Activated effector memory CD4-positive, alpha-beta T cell treated with anti-CD3 and anti-CD28 coated beads, Interleukin-2, amount 50 U/mL, for 16 hours (primary cell): ENCODE results near the gene LSM6.
A peak's percentile ranks its signal among the peaks of the same experiment; 100 is the strongest.

ENCODE experiments used
- DNase-seq: peaks from one replicate; pipeline ENCODE4 v3.0.0-alpha.2; 2020

The LSM6 gene

DNA sequence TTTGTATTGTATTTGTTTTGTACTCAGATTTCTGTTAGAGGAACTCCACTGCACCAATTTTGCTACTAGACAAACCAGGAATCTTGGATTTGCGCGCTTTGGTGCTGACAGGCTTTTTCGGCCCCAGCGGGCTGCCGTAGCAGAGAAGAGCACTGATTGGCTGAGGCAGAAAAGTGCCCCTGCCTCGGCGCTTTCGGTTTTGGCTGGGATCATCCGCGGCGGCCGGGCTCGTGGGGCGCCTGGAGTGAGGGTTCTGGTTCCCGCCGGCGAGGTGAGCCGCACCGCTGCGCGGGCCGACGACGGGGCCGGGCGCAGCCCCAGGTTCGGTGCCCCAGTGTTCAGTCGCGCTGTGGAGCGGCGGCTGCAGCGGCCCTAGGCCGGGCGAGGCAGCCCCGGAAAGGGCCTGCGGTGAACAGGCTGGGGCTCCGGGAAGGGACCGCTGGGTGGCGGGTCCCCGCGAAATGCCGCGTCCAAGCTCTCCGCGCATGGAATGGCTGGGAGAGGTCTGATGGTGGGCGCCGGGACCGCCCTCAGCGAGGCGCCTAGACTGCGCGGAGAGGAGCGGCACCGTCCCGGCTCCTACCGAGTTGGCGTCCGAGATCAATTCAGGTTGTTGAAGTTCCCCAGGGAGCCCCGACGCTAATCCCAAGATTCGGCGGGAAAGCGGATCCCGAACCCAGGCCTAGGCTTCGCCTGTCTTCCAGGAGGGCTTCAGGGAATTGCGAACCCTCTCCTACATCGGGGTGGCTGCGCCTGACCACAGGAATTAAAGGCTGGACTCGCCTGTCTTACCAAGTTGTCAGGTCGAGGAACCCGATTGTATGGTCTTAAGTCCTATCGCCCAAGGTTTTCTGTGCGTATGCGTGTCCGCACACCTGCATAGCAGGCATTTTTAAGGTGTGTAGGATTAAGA lies at the start of gene LSM6:
LSM6 (plus strand) TSS at position 178 of the 913 bp plus-strand sequence. CDS start 7,204 bp downstream, outside the sequence.
- DNase-seq: peak; percentile 92

DNA sequence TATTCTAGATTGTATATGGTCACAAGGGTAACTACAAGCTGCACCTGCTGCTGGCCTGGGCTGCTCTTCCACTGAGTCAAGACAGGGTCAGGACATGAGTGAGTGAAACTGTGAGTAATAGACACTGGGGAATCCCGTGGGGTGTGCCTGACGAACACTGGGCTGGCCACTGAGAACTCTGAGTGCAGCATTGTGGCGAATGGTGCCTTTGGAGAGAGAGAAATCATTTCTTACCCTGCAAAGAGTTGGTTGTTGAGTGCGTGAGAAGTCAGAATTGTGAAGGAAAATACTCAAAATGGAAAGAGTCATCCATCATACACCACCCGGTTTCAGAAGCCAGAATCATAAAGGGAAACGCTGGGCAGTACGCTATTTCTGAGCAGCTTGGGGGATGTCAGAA lies 43.1 kb upstream of the LSM6 start:
- peak; percentile 69 for DNase-seq

DNA sequence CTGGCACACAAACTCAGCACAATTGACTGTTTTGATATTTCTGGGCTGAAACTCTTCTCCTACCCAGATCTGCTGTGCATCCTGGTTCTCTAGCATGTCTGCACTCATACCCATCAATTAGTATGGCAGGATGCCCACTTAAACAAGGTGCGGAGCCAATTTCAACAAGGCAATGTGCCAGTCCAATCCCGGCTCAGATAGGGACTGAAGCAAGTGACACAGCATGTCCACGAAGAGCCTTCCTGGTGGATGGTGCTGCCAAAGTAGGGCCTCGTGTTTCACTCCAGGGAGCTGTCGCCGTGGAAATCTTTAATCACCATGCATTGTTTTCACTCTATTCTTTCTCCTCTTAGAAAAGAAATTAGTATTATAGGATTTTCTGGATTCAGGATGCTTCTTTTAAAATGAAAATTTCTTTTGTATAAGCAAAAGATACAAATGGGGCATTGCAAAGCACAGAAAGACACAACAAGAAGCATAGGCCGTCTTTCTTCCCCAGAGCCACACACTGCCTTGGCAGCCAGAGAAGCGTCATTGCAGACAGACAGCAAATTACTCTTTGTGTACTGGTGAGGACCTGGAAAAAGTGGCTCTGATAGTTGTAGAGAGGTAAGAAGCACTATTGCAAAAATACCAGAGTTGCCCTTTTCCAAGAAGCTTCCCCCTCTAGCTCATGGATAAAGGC lies 40.6 kb upstream of the LSM6 start:
- no peak for DNase-seq

DNA sequence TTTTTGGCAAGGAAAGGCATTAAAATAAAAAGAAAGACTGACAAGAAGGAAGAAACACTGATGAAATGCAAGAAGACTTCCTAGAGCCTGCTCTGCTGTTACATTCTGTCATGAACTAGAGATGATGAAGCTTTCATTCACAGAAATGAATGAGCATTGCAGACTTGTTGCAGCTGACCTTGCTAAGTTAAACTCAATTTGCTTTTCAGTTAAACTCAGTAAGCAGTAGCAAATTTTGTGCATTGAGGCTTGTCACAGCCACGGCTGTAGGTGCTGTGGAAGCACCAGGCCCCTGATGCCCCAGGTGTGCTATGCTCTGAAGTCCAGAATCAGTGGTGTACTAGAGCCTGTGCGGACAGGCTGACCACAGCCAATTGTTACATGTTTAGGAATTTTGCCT lies 39.6 kb upstream of the LSM6 start:
- no peak for DNase-seq

DNA sequence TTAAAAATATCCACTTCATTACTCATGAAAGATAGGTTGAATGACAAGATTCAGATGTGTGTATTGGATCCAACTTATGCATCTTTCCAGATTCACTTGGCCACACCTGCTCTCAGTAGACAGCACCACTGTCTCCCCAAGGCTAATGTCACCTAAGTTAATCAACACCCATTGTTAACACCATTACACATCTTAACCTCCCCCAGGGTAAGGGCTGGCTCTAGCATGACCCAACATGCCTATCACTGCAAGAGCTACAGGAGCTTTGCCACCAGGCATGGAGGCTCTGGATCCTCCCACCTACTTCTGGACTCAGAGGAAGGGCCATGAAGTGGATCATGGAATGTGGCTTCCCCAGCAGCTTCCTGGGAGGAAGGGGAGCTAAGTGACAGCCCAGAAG lies 32.8 kb upstream of the LSM6 start:
- DNase-seq: no peak

DNA sequence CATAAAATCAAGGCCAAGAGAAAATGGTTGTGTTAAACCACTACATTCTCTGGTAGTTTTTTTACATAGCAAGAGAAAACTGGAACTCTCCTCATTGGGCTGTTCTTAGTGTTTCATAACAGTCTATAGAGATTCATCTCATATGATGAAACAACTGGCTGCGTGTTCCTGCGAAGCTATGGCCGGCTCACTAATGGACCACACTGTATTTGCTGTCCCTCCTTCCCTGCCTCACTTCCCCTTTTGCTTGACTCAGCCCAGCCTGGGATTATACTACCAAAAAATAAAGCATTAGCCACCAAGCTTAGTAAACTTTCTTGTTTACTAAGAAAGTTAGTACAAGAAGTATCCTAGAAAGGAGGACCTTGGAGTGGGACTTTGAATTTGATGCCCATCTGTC lies 31.6 kb upstream of the LSM6 start:
- DNase-seq: no peak

DNA sequence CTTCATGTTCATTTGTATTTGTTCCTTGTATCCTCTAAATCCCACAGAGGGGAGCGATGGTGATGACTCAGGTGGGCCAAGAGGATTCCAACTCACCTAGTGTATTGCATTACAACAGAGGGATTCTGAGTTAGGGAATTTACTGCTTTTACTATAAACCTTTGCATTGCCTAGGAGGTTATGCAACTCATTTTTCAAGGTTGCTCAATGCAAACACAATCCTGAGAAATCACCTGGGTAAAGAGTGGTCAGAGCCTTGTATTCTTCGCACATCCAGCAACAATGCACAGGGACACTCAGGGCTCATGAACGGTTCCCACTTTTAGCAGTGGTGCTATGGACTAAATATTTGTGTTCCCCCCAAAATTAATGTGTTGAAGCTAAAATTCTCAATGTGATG lies 28.6 kb upstream of the LSM6 start:
- no peak for DNase-seq

DNA sequence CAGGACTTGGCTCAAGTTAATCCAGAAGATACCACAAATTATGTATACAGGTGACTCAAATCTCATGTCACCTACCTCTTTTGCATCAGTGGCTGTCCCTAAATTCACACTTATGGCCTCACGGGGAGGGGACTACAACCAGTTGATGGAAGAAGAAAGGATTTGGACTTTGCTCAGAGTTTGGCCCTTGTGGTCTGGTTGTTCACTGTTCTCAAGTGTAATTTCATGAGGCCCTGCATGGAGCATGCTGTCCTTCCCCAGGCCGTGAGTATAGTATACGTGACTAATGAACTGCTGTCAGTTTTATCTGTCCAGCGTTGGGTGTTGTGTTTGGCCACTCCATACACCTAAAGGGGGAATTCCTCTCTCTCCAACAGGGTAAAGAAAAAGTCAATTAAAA lies 27.5 kb upstream of the LSM6 start:
- no peak for DNase-seq

DNA sequence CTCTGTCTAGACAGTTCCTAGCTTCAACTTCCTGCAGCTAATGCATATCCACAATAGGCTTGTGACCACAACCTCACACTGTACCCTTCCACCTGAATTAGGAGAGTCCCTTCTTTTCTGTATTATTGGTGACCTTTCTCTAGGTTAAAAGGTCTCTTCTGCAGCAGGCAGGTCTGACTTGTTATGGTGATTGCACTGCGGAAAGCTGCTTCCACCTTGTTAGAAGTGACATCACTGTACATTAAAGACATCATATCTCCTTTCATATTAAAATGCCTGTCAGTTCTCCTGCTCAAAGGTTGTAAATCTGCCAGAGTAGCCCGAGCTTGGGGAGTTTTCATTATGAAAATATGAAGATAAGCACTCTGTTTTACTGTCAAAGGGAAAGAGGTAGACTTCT lies 21.5 kb upstream of the LSM6 start:
- DNase-seq: no peak

DNA sequence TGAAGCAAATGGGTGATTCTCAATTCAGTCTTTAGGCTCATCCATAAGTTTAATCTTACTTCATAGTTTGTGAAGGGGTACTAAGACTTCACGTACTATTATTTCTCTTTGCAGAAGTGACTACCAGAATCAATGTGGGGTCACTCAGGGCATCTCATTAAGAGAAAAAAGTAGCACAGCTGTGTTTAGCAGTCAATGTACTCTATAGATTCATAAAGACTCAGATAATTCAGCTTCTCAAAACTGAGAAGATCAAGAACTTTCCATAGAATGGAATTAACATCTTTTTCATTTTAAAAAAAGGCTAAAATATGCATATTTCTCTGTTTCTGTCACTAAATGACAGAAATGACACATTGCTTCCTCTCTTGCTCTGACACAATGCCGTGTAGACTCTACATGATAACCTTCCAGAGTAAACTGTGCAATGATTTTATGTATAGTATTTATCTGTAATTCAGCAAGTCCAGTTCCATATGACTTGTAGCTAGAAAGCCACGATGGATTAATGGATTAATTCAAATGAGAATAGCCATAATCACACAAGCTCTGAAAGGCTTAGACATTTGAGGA lies 20.3 kb upstream of the LSM6 start:
- no peak for DNase-seq

DNA sequence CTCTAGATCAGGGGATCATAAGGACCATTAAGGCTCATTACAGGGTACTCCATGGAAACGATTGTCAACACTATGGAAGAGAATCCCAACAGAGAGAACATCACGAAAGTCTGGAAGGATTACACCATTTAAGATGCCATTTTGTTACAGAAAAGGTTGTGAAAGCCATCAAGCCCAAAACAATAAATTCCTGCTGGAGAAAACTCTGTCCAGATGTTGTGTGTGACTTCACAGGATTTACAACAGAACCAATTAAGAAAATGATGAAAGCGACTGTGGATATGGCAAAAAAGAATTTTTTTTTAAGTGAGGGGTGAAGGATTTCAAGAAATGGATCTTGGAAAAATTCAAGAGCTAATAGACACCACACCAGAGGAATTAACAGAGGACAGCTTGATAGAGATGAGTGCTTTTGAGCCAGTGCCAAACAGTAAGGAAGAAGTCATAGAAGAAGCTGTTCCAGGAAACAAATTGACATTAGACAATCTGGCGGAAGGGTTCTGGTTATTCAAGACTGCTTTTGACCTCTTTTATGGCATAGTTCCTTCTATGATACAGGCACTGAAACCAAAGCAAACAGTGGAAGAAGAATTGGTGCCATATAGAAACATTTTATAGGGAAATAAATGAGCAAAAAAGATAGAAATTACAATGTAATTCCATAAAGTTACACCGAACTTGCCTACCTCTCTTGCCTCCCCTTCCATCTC lies 17.3 kb upstream of the LSM6 start:
- no peak for DNase-seq

DNA sequence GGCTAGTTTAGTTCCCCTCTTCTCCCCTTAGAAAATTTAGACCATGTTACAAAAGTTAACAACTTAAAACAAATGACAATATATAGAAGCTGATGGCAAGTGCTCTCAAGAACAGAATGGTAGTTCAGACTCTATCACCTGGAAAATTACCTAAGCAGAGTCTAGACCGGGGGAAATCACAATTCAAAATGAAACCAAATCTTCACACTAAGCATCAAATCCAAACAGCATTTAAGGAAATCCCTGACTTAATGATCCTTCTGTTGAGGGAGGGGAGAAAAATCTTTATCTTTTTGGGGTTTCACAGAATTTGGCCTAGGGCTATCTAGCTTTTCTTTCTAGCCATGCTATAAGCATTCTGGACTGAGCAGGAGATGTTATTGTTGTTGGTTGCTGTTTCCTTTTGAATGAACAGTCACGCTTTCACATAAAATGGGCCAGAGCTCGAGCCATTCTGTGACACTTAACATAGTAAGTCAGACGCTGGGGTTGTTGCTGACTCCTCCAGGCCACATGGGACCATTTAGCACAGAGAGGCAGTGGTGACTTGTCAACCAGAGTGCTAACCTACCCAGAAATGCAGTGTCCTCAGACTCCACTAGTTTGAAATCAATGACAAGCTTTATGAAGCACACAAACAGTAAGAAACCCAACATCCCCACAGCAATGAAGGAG lies 16.0 kb upstream of the LSM6 start:
- DNase-seq: no peak

DNA sequence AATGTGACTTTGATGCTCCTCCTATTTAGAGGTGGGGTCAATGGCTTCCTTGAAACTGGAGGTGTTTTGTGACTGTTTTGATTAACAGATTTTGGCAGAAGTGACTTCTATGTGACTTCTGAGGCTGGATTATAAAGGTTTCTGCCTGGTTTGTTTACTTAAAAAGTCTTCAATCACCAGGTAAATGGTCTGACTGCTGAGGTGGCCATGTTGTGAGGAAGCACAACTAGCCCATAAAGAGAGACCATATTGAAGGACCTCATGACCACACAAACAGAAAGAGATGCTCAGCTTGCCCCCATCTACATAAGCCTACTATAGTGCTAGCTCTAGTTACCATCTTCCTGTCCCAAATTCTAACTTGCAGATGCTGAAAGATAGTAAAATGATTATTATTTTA lies 14.3 kb upstream of the LSM6 start:
- no peak for DNase-seq

DNA sequence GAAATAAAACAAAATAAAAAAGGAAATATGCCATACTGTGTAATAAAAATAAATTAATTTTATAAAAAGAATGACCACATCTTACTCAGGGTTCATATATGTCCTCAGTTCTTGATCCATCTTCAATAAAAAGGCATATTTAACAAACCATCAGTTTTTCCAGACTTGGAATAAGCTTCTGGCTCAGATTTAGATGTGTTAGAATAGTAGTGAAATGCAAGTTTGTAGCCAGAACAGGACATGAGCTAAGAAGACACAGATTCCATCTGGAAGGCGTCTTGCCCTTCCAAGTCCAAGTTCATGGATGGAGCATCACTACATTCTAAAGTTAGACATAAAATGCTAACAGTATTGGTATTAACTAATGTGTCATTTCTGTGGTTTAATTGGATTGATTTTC lies 10.3 kb upstream of the LSM6 start:
- DNase-seq: no peak

DNA sequence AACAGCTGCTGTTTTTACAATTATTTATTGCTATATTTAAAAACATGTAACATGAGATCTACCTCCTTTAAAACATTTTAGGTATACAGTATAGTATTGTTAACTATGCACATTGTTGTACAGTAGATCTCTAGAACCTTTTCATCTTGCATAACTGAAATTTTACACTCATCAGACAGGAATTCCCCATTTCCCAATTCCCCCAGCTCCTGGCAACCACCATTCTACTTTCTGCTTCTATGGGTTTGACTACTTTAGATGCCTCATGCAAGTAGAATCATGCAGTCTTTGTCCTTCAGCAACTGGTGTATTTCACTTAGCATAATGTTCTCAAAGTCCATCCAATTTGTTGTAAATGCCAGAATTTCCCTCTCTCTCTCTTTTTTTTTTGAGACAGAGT lies 9.7 kb upstream of the LSM6 start:
- DNase-seq: no peak

DNA sequence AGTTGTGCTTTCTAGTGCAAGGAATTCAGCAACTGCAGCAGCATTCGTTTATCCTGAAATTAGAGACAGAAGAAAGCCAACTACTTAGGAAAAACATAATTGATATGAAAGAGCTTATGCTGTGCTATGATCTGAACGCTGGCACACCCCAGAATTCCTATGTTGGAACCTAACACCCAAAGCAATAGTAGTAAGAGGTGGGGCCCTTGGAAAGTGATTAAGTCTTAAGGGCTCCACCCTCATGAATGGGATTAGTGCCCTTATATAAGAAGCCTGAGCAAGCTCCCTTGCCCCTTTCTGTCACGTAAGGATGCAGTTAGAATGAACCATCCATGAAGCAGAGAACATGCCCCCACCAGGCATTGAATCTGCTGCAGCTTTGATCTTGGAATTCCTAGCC lies 5.4 kb upstream of the LSM6 start:
- DNase-seq: no peak

DNA sequence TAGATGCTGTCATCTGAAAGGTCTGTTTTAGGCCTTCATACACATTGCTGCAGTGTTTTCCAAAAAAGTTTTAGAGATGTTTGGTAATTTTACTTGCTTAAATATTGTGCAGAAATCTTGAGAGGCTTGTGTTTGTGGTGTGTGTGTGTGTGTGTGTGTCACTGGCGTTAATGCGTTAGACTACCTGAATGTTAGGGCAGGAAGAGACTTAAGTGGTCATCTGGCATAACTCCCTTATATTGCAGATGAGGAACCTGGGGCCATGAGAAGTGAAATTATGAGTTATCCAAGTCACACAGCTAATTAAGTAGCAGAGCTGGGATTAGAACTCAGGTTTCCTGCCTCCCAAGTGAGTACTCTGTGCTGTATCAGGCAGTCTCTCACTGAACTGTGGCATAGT lies 1.4 kb downstream of the LSM6 start:
- DNase-seq: no peak

DNA sequence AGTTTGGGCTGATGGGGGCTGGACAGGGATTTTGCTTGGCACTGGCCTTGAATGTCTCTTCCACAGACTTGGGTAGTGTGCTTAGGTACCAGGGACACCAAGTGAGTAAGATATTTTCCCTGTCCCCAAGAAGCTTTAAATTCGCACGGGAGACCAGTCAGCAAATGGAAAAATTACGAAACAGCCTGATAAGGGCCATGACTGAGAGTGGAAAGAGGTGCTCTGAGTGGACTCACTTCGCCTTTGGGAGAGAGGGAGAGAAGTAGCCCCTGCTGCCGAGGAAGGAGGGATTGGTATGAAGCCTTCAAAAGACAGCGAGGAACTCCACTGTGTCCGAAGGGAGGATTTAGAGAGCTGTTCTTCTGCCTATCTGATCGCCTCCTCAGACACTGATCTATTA lies 2.6 kb downstream of the LSM6 start:
- no peak for DNase-seq

DNA sequence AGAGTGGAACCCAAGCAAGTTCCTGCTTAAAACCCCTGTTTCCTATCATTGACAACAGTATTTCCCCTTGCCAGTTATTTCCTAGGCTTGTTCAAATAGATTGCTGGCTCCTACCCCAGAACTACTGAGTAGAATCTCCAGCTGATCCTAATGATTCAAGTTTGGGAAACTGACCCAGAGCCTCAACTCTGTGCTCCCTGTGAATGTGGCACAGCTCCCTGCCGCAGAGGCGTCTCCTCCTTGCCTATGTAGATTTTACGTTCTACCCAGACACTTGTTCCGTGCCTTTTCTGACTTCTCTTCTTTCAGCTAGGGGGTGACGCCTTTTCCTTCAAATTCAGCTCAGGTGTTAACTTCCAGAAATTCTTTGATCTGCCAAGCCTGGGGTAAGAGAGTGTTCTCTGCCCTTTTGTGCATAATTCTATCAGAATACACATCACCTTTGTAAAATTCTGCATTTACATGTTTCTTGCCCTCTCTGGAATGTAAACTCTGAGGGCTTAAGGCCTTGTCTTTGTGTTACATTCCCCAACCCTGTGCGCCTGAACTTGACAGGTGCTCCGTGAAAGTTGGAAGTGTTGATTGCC lies 4.4 kb downstream of the LSM6 start:
- DNase-seq: no peak

DNA sequence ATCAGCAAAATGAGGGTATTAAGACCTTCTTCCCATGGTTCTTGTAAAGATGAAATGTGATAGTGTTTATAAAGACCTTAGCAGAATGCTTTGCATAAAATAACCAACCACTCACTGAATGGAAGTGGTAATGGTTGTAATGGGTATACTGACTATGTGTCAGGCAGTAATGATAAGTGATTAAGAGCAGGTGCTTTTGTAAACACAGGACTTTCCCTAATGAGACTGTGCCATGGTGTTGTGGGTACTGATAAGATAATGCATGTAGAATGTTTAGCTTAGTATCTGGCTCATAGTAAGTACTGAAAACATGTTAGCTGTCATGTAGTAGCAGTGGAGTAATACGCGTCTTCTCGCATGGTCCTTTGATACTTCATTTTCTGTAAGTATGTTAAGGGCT lies 6.9 kb downstream of the LSM6 start:
- no peak for DNase-seq

DNA sequence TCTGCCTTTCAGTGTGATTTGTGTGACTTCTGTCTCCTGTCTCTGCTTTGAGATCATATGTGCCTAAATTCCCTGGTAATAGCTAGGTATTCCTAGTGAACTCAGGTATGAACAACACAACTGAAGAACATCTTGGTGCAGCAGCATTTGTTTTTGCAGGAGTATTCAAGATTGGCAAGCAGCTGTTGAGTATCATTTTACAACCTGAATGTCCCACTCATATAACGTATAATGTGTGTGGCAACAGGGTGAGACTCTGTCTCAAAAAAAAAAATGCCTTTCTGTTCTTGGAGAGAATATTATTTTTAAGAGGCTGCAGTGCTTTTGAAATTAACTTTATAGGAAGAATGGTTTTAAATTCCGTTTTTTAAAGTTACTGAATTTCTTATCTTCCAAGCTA lies 7.7 kb downstream of the LSM6 start:
- no peak for DNase-seq

DNA sequence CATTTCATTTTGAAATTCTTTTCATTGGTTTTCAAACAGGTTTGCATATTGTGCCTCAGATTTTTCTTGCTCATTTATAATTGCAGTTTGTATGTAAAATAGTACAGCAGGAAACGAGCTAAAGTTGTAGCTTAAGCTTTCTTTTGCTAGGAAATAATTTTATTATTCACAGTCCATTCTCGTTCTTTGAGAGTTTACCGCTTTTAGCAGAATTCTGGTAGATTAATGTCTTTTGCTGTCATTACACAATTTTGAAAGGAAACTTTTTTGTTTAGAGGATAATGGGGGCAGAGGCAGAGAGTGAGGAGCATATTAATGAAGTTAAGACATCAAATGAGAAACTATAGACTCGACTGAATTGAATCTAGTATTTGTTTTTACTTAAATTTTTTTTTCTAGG lies 10.5 kb downstream of the LSM6 start:
- DNase-seq: no peak

DNA sequence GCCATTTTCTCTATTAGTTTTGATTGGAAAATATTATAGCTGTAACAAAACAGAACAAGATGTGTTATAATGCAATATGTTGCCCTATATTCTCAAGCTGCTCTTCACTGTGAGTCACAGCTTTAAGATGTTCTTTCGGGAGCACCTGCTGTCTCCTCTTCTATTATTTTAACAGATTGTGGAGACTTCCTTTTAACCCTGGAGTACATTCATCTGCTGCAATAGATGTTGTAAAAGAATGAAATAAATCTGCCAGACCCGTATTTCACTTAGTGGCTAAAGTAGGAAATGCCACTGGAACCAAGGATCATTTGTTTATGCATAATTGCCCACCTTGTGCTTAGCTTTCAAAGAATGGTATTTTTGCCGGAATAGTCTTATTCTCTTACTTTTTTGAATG lies 11.1 kb downstream of the LSM6 start:
- no peak for DNase-seq
